HCT116 (cell line): ENCODE data around the gene GRXCR1. TPM values are rescaled to one million over a fixed set of nuclear protein-coding genes. Genes with fewer than 3 reads are reported as not detected.
A peak's percentile ranks its signal among the peaks of the same experiment; 100 is the strongest.

Experiments used
- ATAC-seq: fragments of 200-7000 bp; cut with Tn5 transposase; 2 replicates; pipeline ENCODE4 v1.9.1; 2020; ENCODE audit warnings: mild to moderate bottlenecking, moderate library complexity
- BruUV-seq: library from RNA; stranded (reverse); fragments of 400-500 nt; replicated peaks from 2 replicates; lab custom pipeline; 2021; lab: Mats Ljungman, UMichigan
- CTCF ChIA-PET: fragments of 300-600 bp; sonication (Branson Sonifier 250); formaldehyde crosslinking; loops from one replicate; lab custom pipeline; 2021; ENCODE audit warnings: antibody characterized with exemption; lab: Charles Lee
- POLR2A ChIA-PET: fragments of 300-600, 350-600 bp; sonication (Branson Sonifier 250); formaldehyde crosslinking; loops from one replicate; lab custom pipeline; 2021; ENCODE audit warnings: antibody characterized with exemption; lab: Charles Lee
- RAD21 ChIA-PET, 2 experiments: fragments of 300-600 bp; sonication (Branson Sonifier 250); formaldehyde crosslinking; loops; one replicate each; lab custom pipeline; 2023; ENCODE audit warnings: low total read pairs in 2 of 2; ENCODE audit not compliant: uncharacterized antibody in 2 of 2, unreplicated experiment in 2 of 2, low non-redundant PET in 1 of 2; lab: Charles Lee
- DNase-seq: peaks from one replicate; pipeline ENCODE4 v3.0.0-alpha.2; 2010; ENCODE audit warnings: low read depth, low spot score
- H2AFZ ChIP-seq: fragments of 200-600 bp; shearing (Covaris generic), sonication (generic); 2 replicates; pipeline ENCODE4 v1.6.1; 2017; ENCODE audit warnings: low read depth, mixed run types, mixed read lengths, antibody characterized with exemption, low read length; ENCODE audit not compliant: poor library complexity, severe bottlenecking
- H3K27ac ChIP-seq: 2 replicates; pipeline ENCODE4 v1.5.1; 2012; ENCODE audit warnings: low read depth, low read length
- H3K27me3 ChIP-seq: fragments of 200-600 bp; sonication (generic); 2 replicates; pipeline ENCODE4 v1.6.1; 2016; ENCODE audit warnings: mixed run types, low read length, mixed read lengths; ENCODE audit not compliant: insufficient read depth
- H3K36me3 ChIP-seq, 2 experiments: fragments of 200-500 bp in 1 of 2; fragments of 200-600 bp in 1 of 2; sonication (Bioruptor generic) in 1 of 2; sonication (generic) in 1 of 2; 2 replicates each; pipeline versions ENCODE4 v1.5.1 to v1.6.1; 2014 to 2016; ENCODE audit warnings: low read length in 2 of 2, inconsistent platforms in 1 of 2, mixed read lengths in 1 of 2, mixed run types in 1 of 2; ENCODE audit not compliant: insufficient read depth in 2 of 2, control insufficient read depth in 1 of 2
- H3K4me1 ChIP-seq, 2 experiments: fragments of 200-600 bp in 1 of 2; sonication (generic) in 1 of 2; 2 replicates each; pipeline versions ENCODE4 v1.5.1 to v1.6.1; 2012 to 2017; ENCODE audit warnings: low read length in 2 of 2, inconsistent platforms in 1 of 2, mild to moderate bottlenecking in 1 of 2, mixed read lengths in 1 of 2, mixed run types in 1 of 2, moderate library complexity in 1 of 2; ENCODE audit not compliant: insufficient read depth in 2 of 2, control insufficient read depth in 1 of 2
- H3K4me2 ChIP-seq: fragments of 200-600 bp; sonication (generic); 2 replicates; pipeline ENCODE4 v1.6.1; 2017; ENCODE audit warnings: mixed run types, low read length, mixed read lengths
- H3K4me3 ChIP-seq, 2 experiments: fragments of 200-600 bp in 1 of 2; sonication (generic) in 1 of 2; replicated peaks in 1 of 2; 2 replicates each; pipeline ENCODE4 v1.5.1; 2011 to 2016; ENCODE audit warnings: low read length in 2 of 2, control low read depth in 1 of 2, low read depth in 1 of 2, mild to moderate bottlenecking in 1 of 2, mixed read lengths in 1 of 2, mixed run types in 1 of 2
- H3K79me2 ChIP-seq: fragments of 200-600 bp; sonication (generic); 2 replicates; pipeline ENCODE4 v1.6.1; 2017; ENCODE audit warnings: mild to moderate bottlenecking, mixed run types, low read length, moderate library complexity, mixed read lengths; ENCODE audit not compliant: insufficient read depth
- H3K9ac ChIP-seq: fragments of 200-600 bp; sonication (generic); 2 replicates; pipeline ENCODE4 v1.6.1; 2016; ENCODE audit warnings: low read length, mixed read lengths
- H3K9me2 ChIP-seq: fragments of 200-600 bp; sonication (generic), shearing (Covaris generic); 2 replicates; pipeline ENCODE4 v1.6.1; 2017; ENCODE audit warnings: mixed run types, mild to moderate bottlenecking, moderate library complexity; ENCODE audit not compliant: insufficient read depth
- H3K9me3 ChIP-seq, 2 experiments: fragments of 200-500 bp in 1 of 2; fragments of 200-600 bp in 1 of 2; sonication (Bioruptor generic) in 1 of 2; sonication (generic) in 1 of 2; 2 replicates each; pipeline ENCODE4 v1.6.1; 2014 to 2017; ENCODE audit warnings: low read length in 2 of 2, mixed read lengths in 2 of 2, inconsistent platforms in 1 of 2, low read depth in 1 of 2, mild to moderate bottlenecking in 1 of 2, mixed run types in 1 of 2, moderate library complexity in 1 of 2; ENCODE audit not compliant: control insufficient read depth in 1 of 2, insufficient read depth in 1 of 2
- H4K20me1 ChIP-seq: fragments of 200-600 bp; sonication (generic), shearing (Covaris generic); 2 replicates; pipeline ENCODE4 v1.6.1; 2017; ENCODE audit warnings: mixed run types, mild to moderate bottlenecking, moderate library complexity; ENCODE audit not compliant: insufficient read depth
- CBX3 ChIP-seq: IDR thresholded peaks from 2 replicates; pipeline ENCODE4 v1.6.1; 2012; ENCODE audit warnings: low read depth
- CEBPB ChIP-seq: IDR thresholded peaks from 2 replicates; pipeline ENCODE4 v1.6.1; 2012; ENCODE audit warnings: low read depth
- EGR1 ChIP-seq: IDR thresholded peaks from 2 replicates; pipeline ENCODE4 v1.6.1; 2012; ENCODE audit warnings: low read depth
- EZH2 ChIP-seq: fragments of 200-600 bp; sonication (generic); IDR thresholded peaks from 2 replicates; pipeline ENCODE4 v1.6.1; 2017; ENCODE audit warnings: antibody characterized with exemption, mixed run types
- FOSL1 ChIP-seq: IDR thresholded peaks from 2 replicates; pipeline ENCODE4 v1.6.1; 2012; ENCODE audit warnings: low read depth
- JUND ChIP-seq: IDR thresholded peaks from 2 replicates; pipeline ENCODE4 v1.6.1; 2012
- POLR2A ChIP-seq: IDR thresholded peaks from 2 replicates; pipeline ENCODE4 v1.7.0; 2011; ENCODE audit warnings: borderline replicate concordance; ENCODE audit not compliant: insufficient read depth, insufficient read length; ENCODE audit errors: extremely low read depth
- POLR2AphosphoS5 ChIP-seq: IDR thresholded peaks from 2 replicates; pipeline ENCODE4 v1.6.1; 2011; ENCODE audit warnings: mild to moderate bottlenecking, low read depth, low read length, moderate library complexity
- SP1 ChIP-seq: IDR thresholded peaks from 2 replicates; pipeline ENCODE4 v1.6.1; 2012; ENCODE audit warnings: low read depth
- SRF ChIP-seq: IDR thresholded peaks from 2 replicates; pipeline ENCODE4 v1.6.1; 2012; ENCODE audit warnings: low read depth
- TCF7L2 ChIP-seq: IDR thresholded peaks from 2 replicates; pipeline ENCODE4 v1.7.0; 2011; ENCODE audit warnings: borderline replicate concordance, inconsistent platforms; ENCODE audit not compliant: insufficient read depth, insufficient read length; ENCODE audit errors: extremely low read depth
- ZNF274 ChIP-seq: fragments of 200-500 bp; sonication (Bioruptor generic); IDR thresholded peaks from 2 replicates; pipeline ENCODE4 v1.6.1; 2014; ENCODE audit warnings: mild to moderate bottlenecking, low read depth, low read length, inconsistent platforms
- intact Hi-C: fragments of 100-400 bp; cut with micrococcal nuclease; formaldehyde crosslinking; loops from 2 replicates; pipeline ENCODE4 v1.10.0; 2022
- total RNA-seq: library from RNA; stranded (reverse); gene quantifications from one replicate; pipeline ENCODE4 v1.2.1, GENCODE V29; 2021; ENCODE audit not compliant: unreplicated experiment
- TF ChIP-seq, protein P1 (sequence below): IDR thresholded peaks from 2 replicates; pipeline ENCODE4 v1.6.1; 2012
- TF ChIP-seq, protein P2 (sequence below): IDR thresholded peaks from 2 replicates; pipeline ENCODE4 v1.6.1; 2012
- TF ChIP-seq, protein P3 (sequence below): IDR thresholded peaks from 2 replicates; pipeline ENCODE4 v1.6.1; 2011; ENCODE audit warnings: mild to moderate bottlenecking, low read length, moderate library complexity; ENCODE audit not compliant: insufficient replicate concordance; ENCODE audit errors: extremely low read depth

The GRXCR1 gene
- total RNA-seq, 1 experiment from 2014 or later, result not detected

DNA sequence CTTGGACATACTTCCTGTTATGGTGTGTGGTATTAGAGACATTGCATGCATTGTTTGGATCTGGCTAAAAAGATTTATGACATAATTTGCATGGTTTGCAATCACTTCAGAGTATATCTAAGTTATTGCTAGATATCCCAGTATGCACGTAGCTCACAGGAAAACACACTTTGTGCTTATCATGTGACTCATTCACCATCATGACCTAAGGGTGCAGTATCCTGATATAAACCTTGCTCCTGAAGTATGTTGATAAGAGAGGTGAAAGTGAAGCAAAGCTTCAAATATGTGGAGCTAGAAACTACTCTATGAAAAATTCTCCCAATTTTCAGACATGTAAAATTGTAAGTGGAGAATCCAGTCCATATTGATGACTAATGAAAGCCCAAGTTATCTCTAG, 46.9 kb upstream of the GRXCR1 start:
- ChIA-PET POLR2A (no interaction called here), RAD21 (no interaction called here), CTCF (no interaction called here)
- no peaks in the 10 kb centered on the region for H3K4me1 ChIP-seq
- H3K9me3 ChIP-seq, result no peaks in the 10 kb centered on the region
- no peak overlapping the region for H3K4me2 ChIP-seq
- no peaks in the 10 kb centered on the region for H3K79me2 ChIP-seq
- no peaks in the 10 kb centered on the region for H4K20me1 ChIP-seq
- no peak overlapping the region for H2AFZ ChIP-seq
- H3K27me3 ChIP-seq, result no peaks in the 10 kb centered on the region
- H3K4me3 ChIP-seq, result no peak overlapping the region
- DNase-seq (no peak), ATAC-seq (no peak)
- H3K9ac ChIP-seq, result no peak overlapping the region
- no peaks in the 10 kb centered on the region for H3K36me3 ChIP-seq
- TF ChIP-seq EZH2 (no peak), CEBPB (no peak), SP1 (no peak), EGR1 (no peak), POLR2A (no peak), FOSL1 (no peak), CBX3 (no peak), SRF (no peak)
- H3K9me2 ChIP-seq, result no peaks in the 10 kb centered on the region
- H3K27ac ChIP-seq, result no peak overlapping the region
- intact Hi-C loops, result no loop called here
- BruUV-seq, result no TSS peak

DNA sequence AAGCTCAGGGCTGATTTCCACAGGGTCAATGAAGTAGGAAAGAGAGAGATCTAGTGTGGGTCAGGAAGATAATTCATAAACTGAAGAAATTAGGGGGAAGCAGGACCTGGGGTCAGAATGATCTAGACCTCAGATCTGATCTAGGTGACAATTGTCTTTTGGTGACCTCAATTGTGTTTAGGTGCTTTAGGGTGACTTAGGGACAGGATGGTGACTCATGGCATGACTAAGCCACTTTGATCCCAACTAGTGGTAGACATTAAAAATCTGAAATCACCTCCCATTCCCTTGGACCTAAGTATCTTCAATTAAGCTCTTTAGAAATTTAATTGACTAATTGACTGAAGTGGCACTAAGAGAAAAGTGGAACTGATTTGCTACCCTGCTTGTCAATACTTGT, 36.7 kb upstream of the GRXCR1 start:
- no peaks in the 10 kb centered on the region for H4K20me1 ChIP-seq
- TF ChIP-seq TCF7L2 (peak; percentile 69), POLR2AphosphoS5 (no peak), CEBPB (no peak), JUND (no peak), EGR1 (no peak), ZNF274 (no peak)
- TF ChIP-seq, protein P1, sequence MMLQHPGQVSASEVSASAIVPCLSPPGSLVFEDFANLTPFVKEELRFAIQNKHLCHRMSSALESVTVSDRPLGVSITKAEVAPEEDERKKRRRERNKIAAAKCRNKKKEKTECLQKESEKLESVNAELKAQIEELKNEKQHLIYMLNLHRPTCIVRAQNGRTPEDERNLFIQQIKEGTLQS, result no peak
- TF ChIP-seq, protein P2, sequence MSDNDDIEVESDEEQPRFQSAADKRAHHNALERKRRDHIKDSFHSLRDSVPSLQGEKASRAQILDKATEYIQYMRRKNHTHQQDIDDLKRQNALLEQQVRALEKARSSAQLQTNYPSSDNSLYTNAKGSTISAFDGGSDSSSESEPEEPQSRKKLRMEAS, result no peak
- TF ChIP-seq, protein P3, sequence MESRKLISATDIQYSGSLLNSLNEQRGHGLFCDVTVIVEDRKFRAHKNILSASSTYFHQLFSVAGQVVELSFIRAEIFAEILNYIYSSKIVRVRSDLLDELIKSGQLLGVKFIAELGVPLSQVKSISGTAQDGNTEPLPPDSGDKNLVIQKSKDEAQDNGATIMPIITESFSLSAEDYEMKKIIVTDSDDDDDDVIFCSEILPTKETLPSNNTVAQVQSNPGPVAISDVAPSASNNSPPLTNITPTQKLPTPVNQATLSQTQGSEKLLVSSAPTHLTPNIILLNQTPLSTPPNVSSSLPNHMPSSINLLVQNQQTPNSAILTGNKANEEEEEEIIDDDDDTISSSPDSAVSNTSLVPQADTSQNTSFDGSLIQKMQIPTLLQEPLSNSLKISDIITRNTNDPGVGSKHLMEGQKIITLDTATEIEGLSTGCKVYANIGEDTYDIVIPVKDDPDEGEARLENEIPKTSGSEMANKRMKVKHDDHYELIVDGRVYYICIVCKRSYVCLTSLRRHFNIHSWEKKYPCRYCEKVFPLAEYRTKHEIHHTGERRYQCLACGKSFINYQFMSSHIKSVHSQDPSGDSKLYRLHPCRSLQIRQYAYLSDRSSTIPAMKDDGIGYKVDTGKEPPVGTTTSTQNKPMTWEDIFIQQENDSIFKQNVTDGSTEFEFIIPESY, result no peak
- TF ChIP-seq, all 23 proteins: peak for 1
- Histone ChIP-seq H3K9ac (no peak overlapping the region), H3K27ac (no peak overlapping the region), H2AFZ (no peak overlapping the region), H3K27me3 (no peaks in the 10 kb centered on the region), H3K4me3 (no peak overlapping the region), H3K36me3 (no peaks in the 10 kb centered on the region), H3K9me2 (no peaks in the 10 kb centered on the region), H3K9me3 (no peaks in the 10 kb centered on the region), H3K79me2 (no peaks in the 10 kb centered on the region), H3K4me2 (no peak overlapping the region), H3K4me1 (no peaks in the 10 kb centered on the region)
- DNase-seq (no peak), ATAC-seq (no peak)
- ChIA-PET POLR2A (no interaction called here), RAD21 (no interaction called here), CTCF (no interaction called here)
- intact Hi-C loops, result no loop called here
- no TSS peak for BruUV-seq
